Activated T-helper 17 cell treated with anti-CD3 and anti-CD28 coated beads, Interleukin-2, amount 50 U/mL, for 72 hours (primary cell): ENCODE data around the gene TMEM131. TPM values are rescaled to one million over a fixed set of nuclear protein-coding genes. Genes with fewer than 3 reads are reported as not detected.
A peak's percentile ranks its signal among the peaks of the same experiment; 100 is the strongest.

Experiments used
- ATAC-seq: fragments of 150-1000 bp; cut with Tn5 transposase; replicated peaks from 2 replicates; pipeline ENCODE4 v1.10.0; 2021; ENCODE audit warnings: mild to moderate bottlenecking, moderate library complexity
- H3K27ac Mint-ChIP-seq: one replicate; pipeline ENCODE4 v1.8.0; 2022; ENCODE audit warnings: mixed read lengths
- H3K27me3 Mint-ChIP-seq: one replicate; pipeline ENCODE4 v1.8.0; 2022; ENCODE audit warnings: mixed read lengths
- H3K36me3 Mint-ChIP-seq: one replicate; pipeline ENCODE4 v1.8.0; 2022; ENCODE audit warnings: low read depth, mild to moderate bottlenecking, mixed read lengths
- H3K4me1 Mint-ChIP-seq: one replicate; pipeline ENCODE4 v1.8.0; 2022; ENCODE audit warnings: mixed read lengths
- H3K4me3 Mint-ChIP-seq: one replicate; pipeline ENCODE4 v1.8.0; 2022; ENCODE audit warnings: mild to moderate bottlenecking, mixed read lengths
- H3K9me3 Mint-ChIP-seq: one replicate; pipeline ENCODE4 v1.8.0; 2022; ENCODE audit warnings: mixed read lengths
- total RNA-seq, 2 donors: library from RNA; stranded (reverse); gene quantifications; one replicate each; pipeline ENCODE4 v1.2.3, GENCODE V29; 2022

Gene TMEM131
- total RNA-seq, 2 donors from 2014 or later, result 32.0 to 36.4 TPM

DNA sequence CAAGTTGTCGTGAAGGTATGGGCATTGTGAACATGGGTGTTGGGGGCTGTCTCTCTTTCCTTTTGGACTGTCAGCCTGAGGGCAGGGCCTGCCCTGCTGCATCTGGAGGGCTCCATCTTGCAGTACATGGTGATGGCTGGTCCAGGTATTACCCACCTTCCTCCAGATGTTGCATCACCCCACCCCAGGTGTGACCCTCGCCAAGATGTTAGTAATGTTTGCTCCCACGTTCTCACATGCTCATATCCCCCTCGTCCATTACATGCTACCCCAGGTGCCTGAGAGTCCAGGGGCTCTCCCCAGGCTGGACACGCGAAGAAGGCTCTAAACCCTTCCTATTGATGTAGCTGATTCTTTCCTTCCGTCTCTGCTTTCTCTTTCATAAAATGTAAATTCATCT, 268.5 kb downstream of the TMEM131 start:
- Mint-ChIP-seq H3K9me3 (no peaks in the 10 kb centered on the region), H3K27ac (peak overlapping the region; percentile 83), H3K27me3 (no peaks in the 10 kb centered on the region), H3K36me3 (peaks cover 100% of the 10 kb centered on the region), H3K4me3 (peak overlapping the region; percentile 57), H3K4me1 (peaks cover 40% of the 10 kb centered on the region)
- ATAC-seq, result no peak

DNA sequence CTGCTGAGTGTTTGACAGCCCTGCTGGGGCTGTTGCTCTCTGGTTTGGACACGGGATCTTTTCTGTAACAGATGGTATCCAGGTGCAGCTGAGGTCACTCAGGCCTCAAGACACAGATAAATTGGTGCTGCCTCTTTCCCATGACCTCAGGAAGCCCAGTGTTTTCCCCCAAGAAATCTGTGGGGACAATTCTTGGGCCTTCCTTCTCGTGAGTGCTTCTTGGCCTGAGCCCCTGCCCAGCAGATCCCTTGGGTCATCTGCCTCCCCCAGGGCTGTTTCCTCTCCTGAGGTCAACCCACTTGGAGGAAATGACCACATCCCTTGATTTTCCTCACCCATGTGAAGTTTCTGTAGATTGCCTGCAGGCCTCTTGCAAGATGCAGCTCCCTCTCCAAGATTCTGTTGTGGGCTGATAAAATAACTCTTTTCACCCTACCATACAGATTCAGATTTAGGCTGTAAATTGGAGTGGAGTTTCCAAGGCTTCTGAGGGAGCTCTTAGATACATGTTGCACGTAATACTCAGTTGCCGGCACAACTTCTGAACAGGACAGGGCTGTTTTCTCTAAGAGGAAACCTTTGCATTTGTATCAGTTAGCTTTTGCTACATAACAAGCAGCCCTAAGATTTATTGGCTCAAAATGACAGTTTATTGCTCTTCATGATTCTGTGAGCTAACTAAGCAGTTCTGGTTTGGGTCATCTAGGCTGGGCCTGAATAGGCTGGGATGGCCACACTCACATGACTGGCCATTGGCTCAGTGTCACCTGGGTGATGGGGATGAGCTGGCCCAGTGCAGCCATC, 269.3 kb downstream of the TMEM131 start:
- H3K27me3 Mint-ChIP-seq, result no peaks in the 10 kb centered on the region
- H3K4me3 Mint-ChIP-seq, result no peak overlapping the region
- no peak for ATAC-seq
- no peaks in the 10 kb centered on the region for H3K9me3 Mint-ChIP-seq
- peaks cover 98% of the 10 kb centered on the region for H3K36me3 Mint-ChIP-seq
- H3K27ac Mint-ChIP-seq, result peak overlapping the region; percentile 83
- H3K4me1 Mint-ChIP-seq, result peaks cover 39% of the 10 kb centered on the region

DNA sequence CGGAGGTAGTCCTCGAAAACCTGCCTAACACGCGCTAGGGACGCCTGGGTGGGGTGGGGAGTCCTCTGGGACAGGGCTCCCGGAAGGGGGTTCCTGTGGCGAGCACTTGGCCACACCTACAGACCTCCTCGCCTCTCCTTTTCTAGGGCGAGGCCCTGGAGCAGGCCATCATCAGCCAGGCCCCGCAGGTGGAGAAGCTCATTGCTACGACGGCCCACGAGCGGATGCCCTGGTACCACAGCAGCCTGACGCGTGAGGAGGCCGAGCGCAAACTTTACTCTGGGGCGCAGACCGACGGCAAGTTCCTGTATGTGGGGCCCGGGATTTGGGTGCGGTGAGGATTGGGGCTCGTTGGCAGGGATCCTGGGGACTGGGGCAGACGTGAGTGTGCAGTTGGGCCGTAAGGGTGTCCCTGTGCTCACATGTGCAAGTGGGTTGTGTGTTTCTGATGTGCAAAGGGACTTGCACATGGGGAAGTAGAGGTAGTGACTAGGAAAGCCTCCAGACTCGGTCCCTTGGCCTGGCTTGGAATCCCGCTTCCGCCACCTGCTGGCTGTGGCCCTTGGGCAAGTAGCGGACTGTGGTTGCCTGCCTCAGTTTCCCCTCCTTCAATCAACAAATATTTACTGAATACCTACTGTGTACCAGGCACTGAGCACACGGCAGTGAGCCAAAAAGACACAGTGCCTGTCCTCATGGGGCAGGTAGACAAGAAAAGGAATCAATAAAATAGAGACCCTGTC, 270.6 kb downstream of the TMEM131 start:
- no peaks in the 10 kb centered on the region for H3K27me3 Mint-ChIP-seq
- H3K27ac Mint-ChIP-seq, result peak overlapping the region; percentile 40
- peaks cover 44% of the 10 kb centered on the region for H3K4me1 Mint-ChIP-seq
- no peak for ATAC-seq
- no peaks in the 10 kb centered on the region for H3K9me3 Mint-ChIP-seq
- H3K4me3 Mint-ChIP-seq, result no peak overlapping the region
- H3K36me3 Mint-ChIP-seq, result peaks cover 98% of the 10 kb centered on the region

- Mint-ChIP-seq H3K36me3 (peaks cover 98% of the 10 kb centered on the region), H3K4me1 (peaks cover 48% of the 10 kb centered on the region), H3K9me3 (no peaks in the 10 kb centered on the region), H3K27ac (no peak overlapping the region), H3K4me3 (no peak overlapping the region), H3K27me3 (no peaks in the 10 kb centered on the region)
- no peak for ATAC-seq
Measured at GRCh38 chr2:97724501-97724900, 271.2 kb downstream of the TMEM131 start.

DNA sequence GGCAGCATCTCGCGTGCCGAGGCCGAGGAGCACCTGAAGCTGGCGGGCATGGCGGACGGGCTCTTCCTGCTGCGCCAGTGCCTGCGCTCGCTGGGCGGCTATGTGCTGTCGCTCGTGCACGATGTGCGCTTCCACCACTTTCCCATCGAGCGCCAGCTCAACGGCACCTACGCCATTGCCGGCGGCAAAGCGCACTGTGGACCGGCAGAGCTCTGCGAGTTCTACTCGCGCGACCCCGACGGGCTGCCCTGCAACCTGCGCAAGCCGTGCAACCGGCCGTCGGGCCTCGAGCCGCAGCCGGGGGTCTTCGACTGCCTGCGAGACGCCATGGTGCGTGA, 271.7 kb downstream of the TMEM131 start:
- Mint-ChIP-seq H3K4me3 (no peak overlapping the region), H3K27me3 (no peaks in the 10 kb centered on the region), H3K4me1 (peaks cover 52% of the 10 kb centered on the region), H3K27ac (no peak overlapping the region), H3K9me3 (no peaks in the 10 kb centered on the region), H3K36me3 (peaks cover 98% of the 10 kb centered on the region)
- ATAC-seq, result no peak

DNA sequence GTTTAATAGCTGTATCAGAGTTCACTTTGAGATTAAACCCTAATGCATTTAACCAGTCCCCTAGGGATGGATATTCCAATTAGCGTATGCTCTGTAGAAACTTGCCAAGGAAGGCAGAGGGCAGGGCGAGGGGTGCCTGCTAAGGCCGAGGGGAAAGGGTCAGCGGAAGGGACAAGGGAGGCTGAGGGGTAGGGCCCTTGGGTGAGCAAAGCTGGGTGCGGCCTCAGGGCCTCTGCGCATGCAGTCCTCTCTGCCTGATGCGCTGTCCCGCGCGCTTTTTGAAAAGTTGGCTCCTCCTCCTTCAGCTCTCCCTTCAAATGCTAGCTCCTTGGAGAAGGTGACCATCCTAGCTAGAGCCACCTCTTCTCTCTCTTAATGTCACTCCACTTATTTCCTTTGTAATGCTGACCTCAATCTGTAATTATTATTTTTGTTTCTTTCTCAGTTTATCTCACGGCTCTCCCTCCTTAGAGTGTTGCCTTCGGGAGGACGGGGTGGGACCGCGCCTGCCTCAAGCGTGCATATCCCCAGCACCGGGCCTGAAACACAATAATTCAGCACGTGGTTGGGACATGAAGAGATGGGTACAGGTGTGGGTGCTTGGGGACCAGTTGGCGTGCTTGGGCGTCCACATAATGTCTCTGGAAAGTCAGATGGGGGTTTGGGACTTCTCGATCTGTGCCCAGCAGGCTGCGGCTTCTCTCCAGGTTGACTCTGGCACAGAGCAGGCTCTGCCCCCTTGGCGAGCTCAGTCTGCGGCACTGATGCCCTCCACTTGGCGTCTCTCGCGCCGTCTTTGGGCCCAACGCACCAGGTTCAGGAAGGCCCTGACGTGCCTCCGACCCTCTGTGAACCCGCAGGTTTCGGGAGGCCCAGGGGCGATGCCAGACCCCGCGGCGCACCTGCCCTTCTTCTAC, 272.3 kb downstream of the TMEM131 start:
- no peak overlapping the region for H3K27ac Mint-ChIP-seq
- H3K4me1 Mint-ChIP-seq, result peaks cover 58% of the 10 kb centered on the region
- peaks cover 98% of the 10 kb centered on the region for H3K36me3 Mint-ChIP-seq
- no peak overlapping the region for H3K4me3 Mint-ChIP-seq
- H3K27me3 Mint-ChIP-seq, result no peaks in the 10 kb centered on the region
- no peaks in the 10 kb centered on the region for H3K9me3 Mint-ChIP-seq
- ATAC-seq, result no peak

GRCh38 chr2:97722227-97722626, 273.5 kb downstream of the TMEM131 start:
- H3K27me3 Mint-ChIP-seq, result no peaks in the 10 kb centered on the region
- ATAC-seq, result no peak
- no peaks in the 10 kb centered on the region for H3K9me3 Mint-ChIP-seq
- peak overlapping the region; percentile 36 for H3K27ac Mint-ChIP-seq
- peaks cover 55% of the 10 kb centered on the region for H3K4me1 Mint-ChIP-seq
- H3K36me3 Mint-ChIP-seq, result peaks cover 98% of the 10 kb centered on the region
- no peak overlapping the region for H3K4me3 Mint-ChIP-seq

- ATAC-seq, result no peak
- Mint-ChIP-seq H3K4me3 (peak overlapping the region; percentile 48), H3K27me3 (no peaks in the 10 kb centered on the region), H3K9me3 (no peaks in the 10 kb centered on the region), H3K36me3 (peaks cover 98% of the 10 kb centered on the region), H3K27ac (peak overlapping the region; percentile 3), H3K4me1 (peaks cover 62% of the 10 kb centered on the region)
Measured at GRCh38 chr2:97720746-97721145, 275.0 kb downstream of the TMEM131 start.

- Mint-ChIP-seq H3K27ac (peak overlapping the region; percentile 100), H3K4me3 (peak overlapping the region; percentile 100), H3K4me1 (peaks cover 62% of the 10 kb centered on the region), H3K9me3 (no peaks in the 10 kb centered on the region), H3K36me3 (peaks cover 98% of the 10 kb centered on the region), H3K27me3 (no peaks in the 10 kb centered on the region)
- ATAC-seq, result no peak
Measured at GRCh38 chr2:97719362-97720155, 276.2 kb downstream of the TMEM131 start.

- ATAC-seq, result peak; percentile 0
- H3K4me3 Mint-ChIP-seq, result peak overlapping the region; percentile 100
- peak overlapping the region; percentile 100 for H3K27ac Mint-ChIP-seq
- no peaks in the 10 kb centered on the region for H3K9me3 Mint-ChIP-seq
- no peaks in the 10 kb centered on the region for H3K27me3 Mint-ChIP-seq
- H3K36me3 Mint-ChIP-seq, result peaks cover 98% of the 10 kb centered on the region
- peaks cover 62% of the 10 kb centered on the region for H3K4me1 Mint-ChIP-seq
Measured at GRCh38 chr2:97718942-97719341, 276.8 kb downstream of the TMEM131 start.

DNA sequence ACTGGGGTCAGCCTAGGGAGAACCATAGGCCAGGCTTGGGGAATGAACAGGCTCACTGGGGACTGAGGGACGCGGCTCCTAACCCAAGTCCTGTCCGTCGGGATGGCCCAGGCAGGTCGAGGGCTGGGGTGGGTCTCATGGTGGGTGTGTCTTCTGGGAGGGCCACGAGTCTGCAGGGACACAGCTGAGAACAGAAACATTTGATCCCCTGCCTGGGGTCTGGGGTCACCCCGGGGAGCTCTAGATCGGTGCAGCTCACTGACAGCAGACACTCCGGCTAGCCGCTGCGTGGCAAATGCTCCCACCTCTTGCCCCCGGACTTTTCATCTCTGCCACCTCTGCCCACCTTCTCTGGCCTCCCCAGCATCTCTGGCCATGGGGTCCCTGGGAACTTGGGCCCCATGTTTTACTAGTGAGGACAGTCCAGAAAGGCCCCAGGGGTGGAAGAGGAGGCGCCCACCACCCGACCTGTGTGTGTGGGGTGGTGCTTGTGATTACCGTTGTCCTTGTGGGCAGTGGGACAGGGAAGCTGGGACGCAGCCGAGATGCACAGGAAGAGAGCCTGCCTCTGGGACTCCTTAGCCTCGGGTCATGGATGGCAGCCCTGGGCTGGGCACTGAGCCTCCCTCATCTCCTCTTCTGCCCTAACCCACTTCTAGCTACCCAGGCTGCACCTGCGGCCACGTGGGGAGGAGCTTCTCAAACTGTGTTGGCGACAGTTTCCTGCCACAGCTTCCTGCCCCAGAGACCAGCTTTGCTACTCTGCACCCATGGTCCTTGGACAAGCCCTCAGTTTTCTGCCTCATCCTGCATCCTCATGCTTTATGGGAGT, 277.5 kb downstream of the TMEM131 start:
- Mint-ChIP-seq H3K4me1 (peaks cover 64% of the 10 kb centered on the region), H3K27me3 (no peaks in the 10 kb centered on the region), H3K36me3 (peaks cover 98% of the 10 kb centered on the region), H3K27ac (peak overlapping the region; percentile 100), H3K9me3 (no peaks in the 10 kb centered on the region), H3K4me3 (peak overlapping the region; percentile 100)
- peak; percentile 76 for ATAC-seq

DNA sequence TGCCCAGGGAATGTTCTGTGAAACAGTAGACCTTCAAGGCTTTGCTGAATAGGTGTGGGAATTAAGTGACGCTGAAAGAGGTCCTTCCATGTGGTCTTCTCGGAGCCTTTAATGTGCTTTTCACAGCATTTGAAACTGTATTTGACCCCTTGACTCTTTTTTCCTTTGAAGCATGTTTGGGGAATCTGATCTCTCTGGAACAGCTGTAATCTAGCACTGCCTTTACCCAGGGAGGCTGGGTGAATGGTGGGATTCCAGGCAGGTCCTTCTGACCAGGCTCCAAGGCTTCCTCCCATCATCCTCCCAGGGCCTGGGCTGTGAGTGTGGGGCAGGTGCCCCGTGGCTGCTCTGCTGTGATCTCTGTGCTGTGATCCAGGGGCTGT, 278.1 kb downstream of the TMEM131 start:
- no peaks in the 10 kb centered on the region for H3K9me3 Mint-ChIP-seq
- H3K27ac Mint-ChIP-seq, result peak overlapping the region; percentile 100
- ATAC-seq, result no peak
- H3K27me3 Mint-ChIP-seq, result no peaks in the 10 kb centered on the region
- peaks cover 92% of the 10 kb centered on the region for H3K36me3 Mint-ChIP-seq
- H3K4me3 Mint-ChIP-seq, result peak overlapping the region; percentile 100
- H3K4me1 Mint-ChIP-seq, result peaks cover 63% of the 10 kb centered on the region
